ENCODE results near the gene ARHGAP26. TPM values are rescaled to one million over a fixed set of nuclear protein-coding genes. Genes with fewer than 3 reads are reported as not detected.

Gene ARHGAP26
- total RNA-seq, 1 donor from 2014 or later, result 35.4 TPM

GRCh38 chr5:143019614-143020515 is 249.7 kb downstream of the ARHGAP26 start:
- no peak for DNase-seq
- H3K36me3 ChIP-seq, result no peaks in the 10 kb centered on the region
- H3K27me3 ChIP-seq, result no peaks in the 10 kb centered on the region
- intact Hi-C loops (cut with DNase I), result no loop called here
- H3K4me1 ChIP-seq, result peaks cover 12% of the 10 kb centered on the region
- no peak for ATAC-seq
- no peak overlapping the region for H3K4me3 ChIP-seq
- no peak for TF ChIP-seq CTCF (IDR thresholded peaks at IDR 0.05)
- no peaks in the 10 kb centered on the region for H3K9me3 ChIP-seq
- no peak overlapping the region for H3K27ac ChIP-seq

GRCh38 chr5:143021595-143021994 is 251.4 kb downstream of the ARHGAP26 start:
- Histone ChIP-seq H3K27ac (no peak overlapping the region), H3K9me3 (no peaks in the 10 kb centered on the region), H3K27me3 (no peaks in the 10 kb centered on the region), H3K4me3 (no peak overlapping the region), H3K36me3 (no peaks in the 10 kb centered on the region), H3K4me1 (peaks cover 12% of the 10 kb centered on the region)
- ATAC-seq (no peak), DNase-seq (no peak)
- intact Hi-C loops (cut with DNase I), result no loop called here
- TF ChIP-seq CTCF (IDR thresholded peaks at IDR 0.05), result no peak

- no peak overlapping the region for H3K4me3 ChIP-seq
- intact Hi-C loops (cut with DNase I), result no loop called here
- peak; percentile 10 for TF ChIP-seq CTCF (IDR thresholded peaks at IDR 0.05)
- H3K27ac ChIP-seq, result no peak overlapping the region
- H3K9me3 ChIP-seq, result no peaks in the 10 kb centered on the region
- ATAC-seq, result peak; percentile 55
- H3K36me3 ChIP-seq, result no peaks in the 10 kb centered on the region
- H3K4me1 ChIP-seq, result peaks cover 12% of the 10 kb centered on the region
- H3K27me3 ChIP-seq, result no peaks in the 10 kb centered on the region
- DNase-seq, result no peak
Measured at GRCh38 chr5:143023411-143024096, 253.4 kb downstream of the ARHGAP26 start.

- H3K4me3 ChIP-seq, result no peak overlapping the region
- no peak for DNase-seq
- ATAC-seq, result no peak
- TF ChIP-seq CTCF (IDR thresholded peaks at IDR 0.05), result no peak
- intact Hi-C loops (cut with DNase I), result no loop called here
- peaks cover 12% of the 10 kb centered on the region for H3K4me1 ChIP-seq
- no peaks in the 10 kb centered on the region for H3K36me3 ChIP-seq
- no peak overlapping the region for H3K27ac ChIP-seq
- no peaks in the 10 kb centered on the region for H3K9me3 ChIP-seq
- H3K27me3 ChIP-seq, result no peaks in the 10 kb centered on the region
Measured at GRCh38 chr5:143024228-143024920, 254.2 kb downstream of the ARHGAP26 start.

GRCh38 chr5:143025376-143025775 is 255.2 kb downstream of the ARHGAP26 start:
- H3K36me3 ChIP-seq, result no peaks in the 10 kb centered on the region
- no peaks in the 10 kb centered on the region for H3K9me3 ChIP-seq
- intact Hi-C loops (cut with DNase I), result no loop called here

More at GRCh38 chr5:143025376-143025775, 255.2 kb downstream of the ARHGAP26 start:
- no peak for TF ChIP-seq CTCF (IDR thresholded peaks at IDR 0.05)
- no peak overlapping the region for H3K4me3 ChIP-seq
- no peaks in the 10 kb centered on the region for H3K27me3 ChIP-seq
- ATAC-seq (no peak), DNase-seq (no peak)
- no peak overlapping the region for H3K27ac ChIP-seq
- H3K4me1 ChIP-seq, result peaks cover 15% of the 10 kb centered on the region
